ENCODE measurements around the gene PCDHB4. TPM values are rescaled to one million over a fixed set of nuclear protein-coding genes. Genes with fewer than 3 reads are reported as not detected.
"Not testable (repeated sequence)": the region's sequence is repeated elsewhere in the genome, so short reads cannot be mapped to it uniquely, and the experiment has no call there.

The PCDHB4 gene
- total and polyA plus RNA-seq, 12 donors = 0.44 to 2.3 (median 1.7) TPM

GRCh38 chr5:141150993-141151325 lies 29.3 kb downstream of the PCDHB4 start:
- Histone ChIP-seq H3K4me3 (no peak overlapping the region), H3K27me3 (no peaks in the 10 kb centered on the region), H3K9me3 (replicated peaks in 1 of 3) (peaks cover 0 to 16% (median 10%) of the 10 kb centered on the region in 3 donors), H3K27ac (no peak overlapping the region), H3K36me3 (replicated peaks in 1 of 2) (no peaks in the 10 kb centered on the region), H3K4me1 (replicated peaks in 1 of 2) (no peaks in the 10 kb centered on the region)
- TF ChIP-seq CTCF (IDR thresholded peaks at IDR 0.05) (no peak), POLR2A (IDR thresholded peaks at IDR 0.05) (no peak)
- 22 to 49% (median 38%) methylated on average over 12 to 13 of the region's 13 CpGs for WGBS, 4 donors
- intact Hi-C loops (cut with DNase I) = no loop called here
- no peak for DNase-seq

- intact Hi-C loops (cut with DNase I); H3K4me1 ChIP-seq (replicated peaks in 1 of 2); H3K27me3 ChIP-seq; H3K4me3 ChIP-seq; DNase-seq; H3K27ac ChIP-seq; H3K36me3 ChIP-seq (replicated peaks in 1 of 2): not testable (repeated sequence)
- peaks cover 0 to 11% (median 10%) of the 10 kb centered on the region in 3 donors for H3K9me3 ChIP-seq (replicated peaks in 1 of 3)
- WGBS, 4 donors = 27 to 50% (median 39%) methylated on average over 17 to 36 of the region's 41 CpGs
These were observed 30.0 kb downstream of the PCDHB4 start for GRCh38 chr5:141151632-141152031.

GRCh38 chr5:141152096-141152495 lies 30.5 kb downstream of the PCDHB4 start:
- intact Hi-C loops (cut with DNase I); H3K27me3 ChIP-seq: not testable (repeated sequence)
- 19 to 53% (median 32%) methylated on average over 14 to 36 of the region's 36 CpGs for WGBS, 4 donors

GRCh38 chr5:141155540-141156374 lies 34.1 kb downstream of the PCDHB4 start:
- no peak for DNase-seq
- no peaks in the 10 kb centered on the region for H3K36me3 ChIP-seq (replicated peaks in 1 of 2)
- TF ChIP-seq CTCF (IDR thresholded peaks at IDR 0.05) (no peak), POLR2A (IDR thresholded peaks at IDR 0.05) (no peak)
- intact Hi-C loops (cut with DNase I) = no loop called here
- H3K4me1 ChIP-seq (replicated peaks in 1 of 2) = no peaks in the 10 kb centered on the region
- H3K9me3 ChIP-seq (replicated peaks in 1 of 3) = peaks cover 0 to 7% (median 7%) of the 10 kb centered on the region in 3 donors
- no peak overlapping the region for H3K4me3 ChIP-seq
- WGBS, 4 donors = 22 to 46% (median 33%) methylated on average over 21 of the region's 21 CpGs
- no peak overlapping the region for H3K27ac ChIP-seq
- peaks cover 5% of the 10 kb centered on the region for H3K27me3 ChIP-seq

More at GRCh38 chr5:141152096-141152495, 30.5 kb downstream of the PCDHB4 start:
- H3K27ac ChIP-seq; H3K4me1 ChIP-seq (replicated peaks in 1 of 2); DNase-seq; H3K4me3 ChIP-seq; H3K9me3 ChIP-seq (replicated peaks in 1 of 3); H3K36me3 ChIP-seq (replicated peaks in 1 of 2): not testable (repeated sequence)

- H3K27ac ChIP-seq; intact Hi-C loops (cut with DNase I); H3K4me1 ChIP-seq (replicated peaks in 1 of 2); H3K36me3 ChIP-seq (replicated peaks in 1 of 2); H3K4me3 ChIP-seq; H3K9me3 ChIP-seq (replicated peaks in 1 of 3); H3K27me3 ChIP-seq; DNase-seq: not testable (repeated sequence)
- WGBS, 4 donors = 21 to 55% (median 43%) methylated on average over 19 to 38 of the region's 38 CpGs
These were observed 35.7 kb downstream of the PCDHB4 start for GRCh38 chr5:141157356-141157755.

- H3K27me3 ChIP-seq; H3K4me1 ChIP-seq (replicated peaks in 1 of 2); H3K27ac ChIP-seq; H3K9me3 ChIP-seq (replicated peaks in 1 of 3); DNase-seq; H3K36me3 ChIP-seq (replicated peaks in 1 of 2); intact Hi-C loops (cut with DNase I); H3K4me3 ChIP-seq: not testable (repeated sequence)
- 14 to 47% (median 32%) methylated on average over 7 to 18 of the region's 28 CpGs for WGBS, 4 donors
These were observed 36.3 kb downstream of the PCDHB4 start for GRCh38 chr5:141157901-141158300.

Data from adrenal gland (tissue), 12 donors.